ENCODE results near the gene TMX1.
"Not testable (repeated sequence)": the region's sequence is repeated elsewhere in the genome, so short reads cannot be mapped to it uniquely, and the experiment has no call there.

Gene TMX1, protein sequence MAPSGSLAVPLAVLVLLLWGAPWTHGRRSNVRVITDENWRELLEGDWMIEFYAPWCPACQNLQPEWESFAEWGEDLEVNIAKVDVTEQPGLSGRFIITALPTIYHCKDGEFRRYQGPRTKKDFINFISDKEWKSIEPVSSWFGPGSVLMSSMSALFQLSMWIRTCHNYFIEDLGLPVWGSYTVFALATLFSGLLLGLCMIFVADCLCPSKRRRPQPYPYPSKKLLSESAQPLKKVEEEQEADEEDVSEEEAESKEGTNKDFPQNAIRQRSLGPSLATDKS

DNA sequence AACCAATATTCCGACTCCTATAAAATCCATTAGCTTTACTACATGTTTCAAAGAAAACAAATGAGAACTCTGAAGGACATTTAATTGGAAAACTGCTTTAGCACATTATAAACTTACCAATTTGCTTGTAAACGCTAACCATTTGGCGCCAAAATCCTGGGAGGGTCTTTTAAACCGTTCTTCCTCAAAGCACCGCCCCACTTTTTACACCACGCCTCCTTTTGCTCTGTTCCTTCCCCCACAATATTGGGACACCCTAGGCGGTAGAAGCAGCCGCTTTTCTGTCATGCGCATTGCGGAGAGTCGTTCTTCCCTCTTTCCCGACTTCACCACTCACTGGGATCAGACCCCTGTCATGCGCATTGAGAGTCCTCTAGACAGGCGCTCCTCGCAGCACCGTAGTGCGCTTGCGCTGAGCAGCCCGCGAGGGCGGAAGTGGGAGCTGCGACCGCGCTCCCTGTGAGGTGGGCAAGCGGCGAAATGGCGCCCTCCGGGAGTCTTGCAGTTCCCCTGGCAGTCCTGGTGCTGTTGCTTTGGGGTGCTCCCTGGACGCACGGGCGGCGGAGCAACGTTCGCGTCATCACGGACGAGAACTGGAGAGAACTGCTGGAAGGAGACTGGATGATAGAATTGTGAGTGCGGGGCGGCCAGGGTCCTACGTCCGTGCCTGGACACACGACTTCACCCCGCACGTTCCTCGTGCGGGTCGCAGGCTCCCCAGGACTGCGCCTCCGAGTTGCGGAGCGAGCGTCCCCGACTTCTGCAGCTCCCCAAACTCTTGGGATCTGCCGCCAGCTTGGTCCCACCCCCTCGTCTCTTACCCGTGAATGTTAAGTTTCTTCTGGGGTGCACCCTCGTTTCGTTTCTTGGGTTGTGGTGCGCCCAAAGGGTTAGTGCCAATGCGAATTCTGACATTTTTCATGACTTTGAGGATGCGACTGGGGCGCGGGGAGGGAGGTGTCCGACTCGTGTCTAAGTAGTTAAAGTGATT is at the start of gene TMX1:
TMX1 (plus strand) TSS at position 435 of the 991 bp plus-strand sequence; CDS start at position 481, 46 bp downstream.
- peak; percentile 97 for DNase-seq (ENCODE audit: low read depth)

DNA sequence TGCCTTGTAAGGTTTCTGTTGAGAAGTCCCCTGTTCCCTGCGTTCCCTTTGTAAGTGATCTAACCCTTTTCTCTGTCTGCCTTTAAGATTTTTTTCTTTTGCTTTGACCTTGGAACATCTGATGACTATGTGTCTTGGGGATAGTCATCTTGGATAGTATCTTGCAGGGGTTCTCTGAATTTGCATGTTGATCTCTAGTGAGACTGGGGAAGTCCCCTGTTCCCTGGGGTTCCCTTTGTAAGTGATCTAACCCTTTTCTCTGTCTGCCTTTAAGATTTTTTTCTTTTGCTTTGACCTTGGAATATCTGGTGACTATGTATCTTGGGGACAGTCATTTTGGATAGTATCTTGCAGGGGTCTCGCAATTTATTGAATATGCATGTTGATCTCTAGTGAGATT is 38.2 kb upstream of the TMX1 start:
- no peak for DNase-seq (ENCODE audit: low read depth)

DNA sequence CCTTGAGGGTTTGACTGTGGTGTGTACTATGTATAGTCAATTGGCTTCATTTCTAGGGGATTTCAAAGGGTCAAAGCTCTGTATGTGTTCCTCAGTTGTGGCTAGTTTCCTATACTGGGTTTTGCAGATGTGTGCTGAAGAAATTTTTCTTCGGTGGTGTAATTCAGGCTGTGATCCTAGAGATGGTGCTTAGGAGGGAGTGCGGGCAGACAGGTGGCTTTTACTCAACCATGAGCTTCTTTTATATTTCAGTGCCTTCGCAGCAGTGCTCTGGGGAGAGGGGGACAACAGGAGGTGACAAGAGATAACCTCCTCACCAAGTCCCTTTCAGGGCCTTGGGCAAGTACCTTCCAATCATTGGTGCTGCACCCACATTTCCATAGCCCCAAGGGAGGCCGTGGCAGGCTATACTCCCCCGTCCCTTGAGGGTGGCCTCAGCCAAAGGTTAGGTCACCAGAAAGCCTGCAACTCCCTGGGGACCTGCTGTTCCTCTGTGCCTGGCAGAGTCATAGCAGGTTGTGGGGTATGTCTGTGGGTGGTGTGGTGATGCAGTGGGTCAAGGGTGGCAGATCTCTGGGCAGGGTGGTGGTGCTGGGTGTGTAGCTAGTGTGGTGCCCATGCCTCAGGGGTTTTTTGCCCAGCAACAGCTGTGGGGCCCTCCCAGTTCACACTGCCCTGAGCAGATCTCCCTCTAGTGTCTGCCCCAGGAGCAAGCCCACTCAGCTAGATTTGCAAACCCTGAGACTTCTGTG is 37.0 kb upstream of the TMX1 start:
- DNase-seq (ENCODE audit: low read depth) = no peak

DNA sequence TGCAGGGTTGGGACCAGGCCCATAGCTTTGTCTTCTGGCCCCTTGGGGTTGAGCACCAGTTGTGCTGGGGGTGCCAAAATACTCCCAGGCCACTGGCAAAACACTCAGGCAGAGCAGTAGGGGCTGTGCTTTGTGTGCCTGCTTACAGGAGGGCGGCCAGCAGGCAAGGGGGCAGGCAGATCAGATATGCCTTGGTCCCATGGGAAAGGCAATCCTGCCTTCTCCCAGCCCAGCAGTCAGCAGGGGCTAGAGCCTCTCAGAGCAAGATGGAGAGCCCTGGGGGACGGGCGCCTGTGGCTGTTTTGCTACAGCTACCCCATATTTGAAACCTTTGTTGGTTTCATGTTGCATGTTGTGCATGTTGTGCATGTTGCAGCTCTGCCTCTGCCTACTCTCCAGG is 36.2 kb upstream of the TMX1 start:
- no peak for DNase-seq (ENCODE audit: low read depth)

DNA sequence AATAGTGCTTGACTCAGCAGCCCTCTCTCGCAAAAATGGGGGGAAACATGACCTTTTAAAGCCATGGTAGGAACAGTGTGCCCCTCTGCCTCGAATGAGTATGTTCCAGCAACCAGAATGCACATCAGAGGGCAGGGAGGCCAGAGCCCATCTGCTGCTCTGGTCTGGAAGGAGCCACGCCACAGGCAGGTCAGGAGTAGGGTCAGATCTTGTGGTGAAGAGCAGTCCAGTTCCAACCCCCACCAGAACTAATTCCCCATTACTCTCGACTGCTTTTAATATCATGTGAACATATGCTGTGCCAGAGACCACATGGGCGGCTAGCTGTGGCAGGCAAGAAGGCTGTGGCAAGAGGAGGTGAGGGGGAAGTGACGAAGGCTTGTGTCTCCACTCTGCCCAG is 34.6 kb upstream of the TMX1 start:
- DNase-seq (ENCODE audit: low read depth) = no peak

DNA sequence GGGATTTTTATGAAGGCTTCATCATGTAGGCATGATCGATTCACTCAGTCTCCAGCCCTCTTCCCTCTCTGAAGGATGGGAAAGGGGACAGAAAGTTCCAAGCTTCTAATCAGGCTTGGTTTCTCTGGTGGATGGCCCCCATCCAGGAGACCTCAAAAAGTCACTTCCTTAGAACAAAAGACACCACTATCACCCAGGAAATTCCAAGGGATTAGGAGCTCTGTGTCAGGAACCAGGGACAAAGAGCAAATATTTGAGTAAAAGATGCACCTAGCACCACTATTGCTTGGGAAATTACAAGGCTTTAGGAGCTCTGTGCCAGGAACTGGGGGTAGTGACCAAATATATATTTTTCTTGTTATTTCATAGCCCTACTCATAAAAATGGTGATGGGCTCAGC is 33.6 kb upstream of the TMX1 start:
- DNase-seq (ENCODE audit: low read depth) = no peak

DNA sequence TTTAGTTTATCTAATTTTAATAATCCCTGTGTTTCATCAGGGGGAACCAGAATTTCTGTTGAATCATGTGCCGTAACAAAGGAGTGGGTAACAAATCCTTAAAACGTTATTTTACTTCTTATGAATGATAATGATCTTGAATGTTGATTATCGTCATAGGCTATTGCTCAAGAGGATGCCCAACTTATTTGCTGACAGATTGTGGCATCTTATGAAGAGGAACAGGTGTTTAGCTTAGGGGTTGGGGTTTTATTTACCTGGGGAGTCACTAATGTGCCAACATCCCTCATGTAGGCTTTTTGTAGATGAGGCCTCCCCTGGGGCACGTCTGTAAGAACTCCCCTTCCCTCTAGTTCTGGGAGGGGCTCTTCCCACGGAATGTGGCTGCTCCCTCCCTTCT is 32.4 kb upstream of the TMX1 start:
- DNase-seq (ENCODE audit: low read depth) = no peak

DNA sequence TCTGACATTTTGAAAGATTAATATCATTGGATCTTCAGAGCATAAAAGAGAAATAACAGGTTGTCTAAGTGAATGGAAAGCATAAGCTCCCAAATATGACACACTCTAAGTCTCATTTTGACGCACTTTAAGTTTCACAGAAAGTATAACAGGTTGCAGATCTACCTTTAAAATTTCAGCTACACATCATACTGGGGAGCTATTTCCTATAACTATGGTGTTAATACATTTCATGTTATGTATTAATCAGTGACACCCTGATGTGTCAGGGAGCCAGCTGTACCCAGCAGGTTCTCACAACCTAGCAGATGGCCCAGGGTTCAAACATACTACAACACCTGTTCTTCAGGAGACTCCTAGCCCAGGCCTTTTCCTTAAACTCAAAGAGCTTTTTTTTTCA is 31.1 kb upstream of the TMX1 start:
- no peak for DNase-seq (ENCODE audit: low read depth)

DNA sequence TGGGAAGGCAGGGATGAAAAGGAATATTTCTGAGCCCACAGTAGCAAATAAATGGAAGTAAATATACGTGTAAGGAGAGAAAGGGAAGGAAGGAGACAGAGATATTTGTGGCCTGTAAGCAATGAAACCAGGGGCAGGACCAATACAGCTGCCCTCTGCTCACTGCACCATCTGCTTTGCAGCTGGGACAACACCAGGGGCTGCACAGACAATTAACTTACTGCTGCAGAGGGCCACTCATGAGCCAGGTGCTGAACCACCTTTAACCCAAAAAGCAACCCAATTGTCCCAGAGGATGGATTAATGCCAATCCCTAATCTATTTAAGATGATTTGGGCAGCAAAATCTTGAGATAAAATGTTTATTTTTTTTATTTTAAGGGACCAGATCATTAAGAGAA is 30.6 kb upstream of the TMX1 start:
- DNase-seq (ENCODE audit: low read depth) = no peak

DNA sequence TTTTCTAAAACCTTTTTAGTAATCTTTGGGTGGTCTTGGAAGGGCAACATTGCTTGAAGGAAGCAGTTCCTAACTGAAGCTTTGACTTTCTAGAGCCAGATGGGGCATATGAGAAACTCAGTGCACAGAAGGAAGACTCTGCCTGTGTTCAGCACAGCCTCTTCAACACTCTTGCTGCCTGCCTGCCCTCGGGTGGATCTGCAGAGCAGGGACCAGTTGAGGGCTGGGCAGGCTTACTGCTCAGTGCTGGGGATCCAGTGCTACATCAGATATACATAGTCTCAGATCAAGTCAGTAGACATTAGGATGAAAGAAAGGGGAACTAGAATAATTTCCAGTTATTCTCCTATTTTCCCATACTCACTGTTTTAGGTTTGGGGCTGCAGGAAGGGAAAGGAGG is 29.5 kb upstream of the TMX1 start:
- DNase-seq (ENCODE audit: low read depth) = no peak

DNA sequence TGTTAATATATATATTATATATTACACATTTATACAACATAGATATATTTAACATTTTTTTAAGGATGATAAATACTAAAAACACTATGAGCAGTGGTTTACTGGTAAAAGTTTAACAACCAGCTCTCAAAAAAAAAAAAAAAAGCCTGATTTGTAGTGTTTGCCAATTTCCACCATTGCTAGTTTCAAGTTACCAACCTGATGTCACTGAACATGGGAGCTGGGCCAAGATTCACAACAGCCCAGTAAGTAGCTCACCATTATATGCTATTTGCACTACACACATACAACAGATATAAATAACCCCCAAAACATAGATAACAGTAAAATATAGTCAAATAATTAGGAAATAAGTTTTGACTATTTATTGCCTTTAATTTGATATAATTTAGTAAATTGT is 28.9 kb upstream of the TMX1 start:
- DNase-seq (ENCODE audit: low read depth) = no peak

DNA sequence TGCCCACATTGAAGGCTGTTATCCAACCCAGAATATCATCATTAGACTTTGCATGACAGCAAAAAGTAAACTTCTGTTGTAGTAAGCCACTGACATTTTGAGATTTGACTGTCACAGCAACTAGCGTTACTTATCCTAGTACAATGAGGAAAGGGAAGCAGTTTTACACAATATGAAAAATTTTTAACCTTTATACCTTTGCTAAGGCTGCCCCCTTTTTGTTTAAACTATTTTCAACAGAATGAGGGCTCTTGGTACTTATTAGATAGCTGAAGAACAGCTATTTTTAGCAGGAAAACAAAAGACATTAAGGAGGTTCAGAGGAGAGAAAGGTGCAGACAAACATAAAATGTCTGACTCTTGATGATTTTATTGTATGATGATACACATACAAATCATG is 23.4 kb upstream of the TMX1 start:
- DNase-seq (ENCODE audit: low read depth) = no peak

DNA sequence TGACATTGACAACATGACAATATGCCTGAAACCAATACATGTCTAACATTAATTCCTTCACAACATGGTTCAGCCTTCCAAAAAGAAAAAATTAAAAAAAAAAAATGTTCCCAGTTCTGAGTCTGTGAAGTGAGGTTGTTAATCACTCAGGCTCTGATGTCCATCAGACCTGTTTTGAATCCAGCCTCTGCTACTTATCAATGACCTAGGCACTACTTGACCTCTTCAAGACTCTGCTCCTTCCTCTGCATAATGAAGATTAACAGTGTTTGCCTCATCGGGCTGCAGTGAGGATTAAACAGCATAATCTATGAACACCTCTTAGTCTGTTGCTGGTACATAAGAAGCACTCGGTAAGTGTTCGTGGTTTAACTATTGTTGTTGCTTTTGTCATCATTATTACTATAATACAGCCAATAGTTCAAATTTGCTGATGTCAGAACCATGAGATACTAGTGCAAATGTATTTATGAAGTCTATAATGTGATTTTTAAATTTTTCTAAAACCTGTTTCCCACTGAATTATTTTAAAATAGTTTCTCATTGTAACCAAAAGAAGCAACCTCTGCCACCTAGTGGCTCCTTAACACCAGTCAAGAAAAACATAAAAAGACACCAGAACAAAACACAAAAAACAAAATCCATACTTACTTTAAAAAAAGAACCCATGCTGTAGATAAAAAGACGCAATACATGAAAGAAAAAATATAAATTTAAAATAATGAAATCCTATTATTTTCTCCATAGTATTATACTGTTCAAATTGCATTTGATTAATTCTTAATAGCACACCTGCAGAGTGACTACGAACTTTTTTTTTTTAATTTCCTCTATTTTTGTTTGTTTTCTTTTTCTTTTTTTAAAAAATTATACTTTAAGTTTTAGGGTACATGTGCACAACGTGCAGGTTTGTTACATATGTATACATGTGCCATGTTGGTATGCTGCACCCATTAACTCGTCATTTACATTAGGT is 20.3 kb upstream of the TMX1 start:
- no peak for DNase-seq (ENCODE audit: low read depth)

DNA sequence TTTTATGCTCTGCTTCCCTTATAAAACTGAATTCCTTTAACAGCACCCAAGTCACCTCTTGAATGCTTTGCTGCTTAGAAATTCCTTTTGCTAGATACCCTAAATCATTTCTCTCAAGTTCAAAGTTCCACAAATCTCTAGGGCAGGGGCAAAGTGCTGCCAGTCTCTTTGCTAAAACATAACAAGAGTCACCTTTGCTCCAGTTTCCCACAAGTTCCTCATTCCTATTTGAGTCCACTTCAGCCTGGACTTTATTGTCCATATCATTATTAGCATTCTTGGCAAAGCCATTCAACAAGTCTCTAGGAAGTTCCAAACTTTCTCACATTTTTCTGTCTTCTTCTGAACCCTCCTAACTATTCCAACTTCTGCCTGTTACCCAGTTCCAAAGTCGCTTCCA is 16.6 kb upstream of the TMX1 start:
- not testable (repeated sequence) for DNase-seq (ENCODE audit: low read depth)

DNA sequence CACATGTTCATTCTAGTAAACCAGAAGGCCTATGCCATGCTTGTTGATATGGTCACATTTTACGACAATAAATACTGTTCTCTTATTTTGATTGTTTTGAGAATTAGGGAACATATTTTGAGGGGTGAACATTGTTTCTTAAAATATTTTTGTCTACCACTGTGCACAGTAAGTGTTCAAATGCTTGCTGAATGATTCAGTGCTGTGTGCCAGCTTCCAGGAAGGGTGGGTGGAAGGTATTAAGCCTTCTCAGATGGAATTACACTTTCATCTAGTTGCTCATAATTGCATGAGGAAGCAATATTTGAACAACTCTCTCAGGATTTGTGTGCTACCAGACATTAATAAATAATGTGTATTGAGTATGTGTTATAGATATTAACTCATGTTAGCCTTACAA is 15.5 kb upstream of the TMX1 start:
- no peak for DNase-seq (ENCODE audit: low read depth)

DNA sequence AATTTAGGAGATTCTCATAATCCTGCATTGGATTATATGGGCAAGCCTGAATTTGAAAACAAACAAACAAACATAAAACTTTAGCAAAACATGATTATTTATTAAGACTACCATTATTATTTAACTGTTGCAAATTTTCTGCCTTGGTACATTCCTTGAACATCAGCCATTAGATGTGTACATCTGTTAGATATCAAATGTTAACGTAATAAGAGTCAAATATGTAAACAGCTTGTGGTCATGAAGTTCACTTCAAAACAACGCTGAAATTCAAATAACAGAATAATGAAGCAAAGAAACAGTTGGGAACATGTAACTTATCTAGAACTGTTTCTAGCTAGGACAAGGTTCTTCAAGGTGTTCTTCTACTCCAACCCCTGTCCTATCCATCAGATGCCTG is 14.3 kb upstream of the TMX1 start:
- no peak for DNase-seq (ENCODE audit: low read depth)

DNA sequence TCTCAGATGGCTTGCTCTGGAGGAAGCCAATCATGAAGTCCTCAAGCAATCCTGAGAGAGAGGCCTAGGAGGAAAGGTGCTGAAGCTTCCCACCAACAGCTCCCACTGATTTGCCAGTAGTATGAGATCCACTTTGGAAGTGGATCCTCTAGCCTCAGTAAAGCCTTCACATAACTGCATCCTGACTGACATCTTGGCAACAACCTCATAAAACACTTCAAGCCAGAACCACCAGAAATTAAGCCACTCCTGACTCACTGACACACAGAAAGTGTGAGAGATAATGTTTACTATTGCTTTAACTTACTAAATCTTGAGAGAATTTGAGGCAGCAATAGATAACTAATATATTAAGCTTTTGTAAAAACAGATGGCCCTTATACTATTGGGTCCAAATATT is 11.7 kb upstream of the TMX1 start:
- DNase-seq (ENCODE audit: low read depth) = no peak

DNA sequence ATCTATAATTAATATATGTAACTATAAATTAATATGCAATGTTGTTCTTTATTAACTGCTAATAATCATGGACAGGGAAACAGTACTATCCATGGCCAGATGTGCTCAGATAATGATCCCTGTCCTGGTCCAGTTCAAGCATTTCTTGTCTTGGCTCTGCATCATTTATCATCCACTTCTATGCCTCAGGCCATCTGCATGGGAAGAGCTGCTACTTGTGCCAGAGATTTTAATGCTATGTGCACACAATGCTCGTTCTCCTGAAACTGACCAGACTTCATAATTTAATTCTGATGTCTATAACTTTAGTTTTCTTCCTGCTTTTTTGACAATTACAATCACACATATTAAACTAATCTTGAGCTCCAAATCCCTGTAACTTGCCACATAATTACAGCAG is 11.2 kb upstream of the TMX1 start:
- DNase-seq (ENCODE audit: low read depth) = no peak

DNA sequence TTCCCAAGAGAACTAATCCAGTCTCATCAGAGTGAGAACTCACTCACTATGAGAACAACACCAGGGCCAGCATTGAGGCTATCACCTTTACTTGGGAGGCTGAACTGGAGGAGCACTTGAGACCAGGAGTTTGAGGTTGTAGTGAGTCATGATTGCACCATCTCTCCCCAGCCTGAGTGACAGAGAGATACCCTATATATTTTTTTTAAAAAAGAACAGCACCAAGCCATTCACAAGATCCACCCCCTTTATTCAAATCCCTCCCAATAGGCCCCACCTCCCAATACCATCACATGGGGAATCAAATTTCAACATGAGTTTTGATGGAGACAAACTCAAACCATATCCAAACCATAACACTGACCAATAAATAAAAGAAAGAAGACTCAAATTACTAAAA is 3.7 kb upstream of the TMX1 start:
- no peak for DNase-seq (ENCODE audit: low read depth)

DNA sequence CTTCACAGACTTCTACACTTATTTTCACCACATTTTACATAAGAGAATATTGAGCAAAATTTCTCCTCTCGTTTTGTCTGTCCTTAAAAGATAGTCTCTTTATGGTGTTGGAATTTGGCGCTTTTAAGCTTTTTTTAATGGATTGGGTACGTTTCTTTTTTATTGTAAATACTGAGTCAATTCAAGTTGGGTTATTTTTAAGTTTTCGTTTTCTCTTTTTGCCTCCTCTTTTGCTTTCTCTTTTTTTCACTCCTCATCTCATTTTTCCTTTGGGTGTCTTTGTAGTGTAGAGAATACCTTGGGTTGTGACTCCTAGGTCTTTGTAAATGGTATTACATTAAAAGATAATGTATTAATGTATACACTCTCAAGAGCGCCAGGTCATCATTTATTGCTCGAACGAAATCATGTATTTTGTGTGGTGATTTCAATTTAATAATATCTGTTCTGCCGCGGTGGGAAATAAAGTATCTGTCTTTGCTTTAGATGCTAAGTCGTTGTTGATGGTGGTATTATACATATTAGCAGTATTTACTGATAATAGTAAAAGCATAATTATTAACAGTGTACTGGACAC is 845 bp downstream of the TMX1 start:
- no peak for DNase-seq (ENCODE audit: low read depth)
